GM10266 (cell line): ENCODE measurements around the gene C1orf50.

ENCODE experiments used
- DNase-seq: peaks from one replicate; pipeline ENCODE4 v3.0.0; 2012; ENCODE audit errors: extremely low spot score
- TF ChIP-seq, protein P1 (sequence below): IDR thresholded peaks from 2 replicates; pipeline ENCODE4 v1.5.1; 2012; ENCODE audit warnings: mild to moderate bottlenecking, low read depth; ENCODE audit not compliant: control insufficient read depth, insufficient read depth; ENCODE audit errors: missing control alignments

The C1orf50 gene

DNA sequence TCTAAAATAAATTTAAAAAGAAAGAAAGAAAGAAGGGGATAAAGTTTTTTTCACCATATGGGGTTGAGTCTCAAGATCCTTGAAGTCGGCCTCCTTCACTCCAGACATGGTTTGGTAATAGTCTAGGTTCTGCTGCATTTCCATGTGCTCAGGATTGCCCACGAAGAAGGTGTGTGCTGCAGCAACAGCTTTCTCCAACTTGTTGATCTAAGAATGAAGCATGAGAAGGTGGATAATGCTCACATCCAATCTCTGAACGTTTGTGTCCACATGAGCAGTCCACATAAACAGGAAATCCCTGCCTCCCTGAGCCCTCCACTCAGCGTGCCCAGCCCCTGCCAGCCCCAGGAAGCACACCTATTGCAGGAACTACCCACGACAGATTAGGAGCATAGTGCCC, 4.8 kb upstream of the C1orf50 start:
- no peak for DNase-seq
- TF ChIP-seq, protein P1, sequence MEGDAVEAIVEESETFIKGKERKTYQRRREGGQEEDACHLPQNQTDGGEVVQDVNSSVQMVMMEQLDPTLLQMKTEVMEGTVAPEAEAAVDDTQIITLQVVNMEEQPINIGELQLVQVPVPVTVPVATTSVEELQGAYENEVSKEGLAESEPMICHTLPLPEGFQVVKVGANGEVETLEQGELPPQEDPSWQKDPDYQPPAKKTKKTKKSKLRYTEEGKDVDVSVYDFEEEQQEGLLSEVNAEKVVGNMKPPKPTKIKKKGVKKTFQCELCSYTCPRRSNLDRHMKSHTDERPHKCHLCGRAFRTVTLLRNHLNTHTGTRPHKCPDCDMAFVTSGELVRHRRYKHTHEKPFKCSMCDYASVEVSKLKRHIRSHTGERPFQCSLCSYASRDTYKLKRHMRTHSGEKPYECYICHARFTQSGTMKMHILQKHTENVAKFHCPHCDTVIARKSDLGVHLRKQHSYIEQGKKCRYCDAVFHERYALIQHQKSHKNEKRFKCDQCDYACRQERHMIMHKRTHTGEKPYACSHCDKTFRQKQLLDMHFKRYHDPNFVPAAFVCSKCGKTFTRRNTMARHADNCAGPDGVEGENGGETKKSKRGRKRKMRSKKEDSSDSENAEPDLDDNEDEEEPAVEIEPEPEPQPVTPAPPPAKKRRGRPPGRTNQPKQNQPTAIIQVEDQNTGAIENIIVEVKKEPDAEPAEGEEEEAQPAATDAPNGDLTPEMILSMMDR, result no peak

DNA sequence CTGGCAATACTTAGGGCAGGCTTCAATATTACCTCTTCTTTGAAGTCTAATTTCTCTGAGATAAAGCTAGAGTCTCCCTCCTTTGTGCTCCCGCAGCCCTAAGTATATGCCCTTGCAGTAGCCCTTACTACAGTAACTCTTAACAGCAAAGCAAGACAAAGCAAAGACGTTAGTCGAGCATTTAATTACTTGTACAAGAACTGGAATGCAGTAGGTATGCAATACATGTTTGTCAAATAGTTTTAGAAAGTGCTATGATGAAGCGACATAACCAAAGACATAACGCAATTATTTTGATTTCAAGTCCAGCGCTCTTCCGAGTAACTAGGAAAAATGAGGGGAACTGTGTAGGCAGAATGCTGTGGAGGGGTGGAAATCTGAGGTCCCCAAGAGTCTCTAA, 1.8 kb upstream of the C1orf50 start:
- DNase-seq, result no peak

GRCh38 chr1:42765832-42766740, 963 bp upstream of the C1orf50 start:
- peak; percentile 53 for DNase-seq

More for the DNA sequence above, 1.8 kb upstream of the C1orf50 start:
- TF ChIP-seq, protein P1, result no peak

GRCh38 chr1:42767510-42768000, 506 bp downstream of the C1orf50 start:
- DNase-seq, result no peak
- TF ChIP-seq, protein P1, result no peak

More at GRCh38 chr1:42765832-42766740, 963 bp upstream of the C1orf50 start:
- TF ChIP-seq, protein P1, result peak; percentile 44

DNA sequence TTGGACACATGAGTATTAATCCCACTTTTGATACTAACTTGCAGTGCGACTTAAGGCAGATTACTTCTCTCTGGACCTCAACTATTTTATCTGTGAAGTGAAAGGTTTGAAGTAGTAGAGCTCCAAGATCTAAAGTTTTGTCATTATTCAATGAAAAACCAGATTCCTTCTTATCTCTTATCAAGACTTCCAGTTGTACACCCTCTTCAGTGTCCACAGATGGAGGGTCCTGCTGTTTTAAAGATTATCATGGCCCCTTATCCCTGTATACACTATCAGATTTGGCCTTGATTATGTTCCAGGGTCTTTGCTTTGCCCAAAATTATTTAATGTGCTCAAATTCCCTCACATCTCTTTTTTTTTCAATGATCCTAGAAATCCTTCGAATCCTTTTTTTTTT, 1.1 kb downstream of the C1orf50 start:
- TF ChIP-seq, protein P1, result no peak

DNA sequence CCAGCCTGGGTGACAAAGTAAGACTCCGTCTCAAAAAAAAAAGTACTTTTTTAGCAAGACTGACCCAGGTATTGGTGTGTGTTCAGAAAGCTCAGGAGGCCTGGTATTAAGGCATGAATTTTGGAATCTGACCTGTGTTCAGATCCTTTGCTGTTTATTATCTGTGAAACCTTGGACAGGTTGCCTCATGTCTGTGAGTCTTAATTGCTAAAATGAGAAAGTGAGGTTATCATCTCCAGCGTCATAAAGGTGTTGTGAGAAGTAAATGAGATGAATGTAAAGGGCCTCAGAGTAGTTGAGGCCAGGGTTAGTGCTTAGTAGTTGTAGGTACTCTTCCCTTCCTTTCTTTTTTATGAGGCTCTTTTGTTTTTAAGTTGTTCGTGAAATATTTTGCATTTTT, 2.8 kb downstream of the C1orf50 start:
- no peak for DNase-seq
- TF ChIP-seq, protein P1, result no peak

More for the DNA sequence above, 1.1 kb downstream of the C1orf50 start:
- no peak for DNase-seq

- TF ChIP-seq, protein P1, result no peak
- no peak for DNase-seq
Measured at GRCh38 chr1:42773420-42773819, 6.4 kb downstream of the C1orf50 start.
